Heart left ventricle (tissue), 13 donors: Measurements from ENCODE around the gene AMN.

Source experiments
- POLR2A ChIP-seq, 2 donors: fragments of 450-650 bp; IDR thresholded peaks; one replicate each; pipeline ENCODE4 v1.6.1; 2017; ENCODE audit warnings: antibody characterized with exemption in 2 of 2, mild to moderate bottlenecking in 2 of 2, moderate library complexity in 2 of 2
- TF ChIP-seq, protein P1 (sequence below), 12 donors: fragments of 200-600 bp; sonication (generic) in 4 of 12; IDR thresholded peaks; one replicate each; pipeline versions ENCODE4 v1.5.0 to v1.8.0; 2018 to 2022; ENCODE audit warnings: antibody characterized with exemption in 12 of 12, mild to moderate bottlenecking in 5 of 12
- donor health status: ischemic (EF 13 %, LVEDD 7.1; RV severe dilation, severe dysfunction).
- donor health status: DM: no; HTN: yes; CAD: no.
- donor health status: DM: no; HTN: no; CAD: no.
- donor health status: ischemic (EF 25% LVEDD 6.9; RV normal size, moderate dysfunction).
- donor health status: ischemic (EF 25% LVEDD 5.7; RV mildly dilated, moderate dysfunction).
- donor health status: ischemic (EF 35%, LVEDD 5.7; RV mildly dilated, moderate dysfunction).
- donor health status: nonischemic (EF 11% LVEDD 7.7; RV severe dilation, severe dysfunction).
- donor health status: DM: yes; HTN: yes; CAD: no.
- donor health status: PGD.
- donor health status: ischemic (EF 29% LVEDD 5.4; RV normal size, mild dysfunction).
- donor health status: nonischemic (EF 23%, LVEDD 6.1; RV moderate dilation, normal function).

DNA sequence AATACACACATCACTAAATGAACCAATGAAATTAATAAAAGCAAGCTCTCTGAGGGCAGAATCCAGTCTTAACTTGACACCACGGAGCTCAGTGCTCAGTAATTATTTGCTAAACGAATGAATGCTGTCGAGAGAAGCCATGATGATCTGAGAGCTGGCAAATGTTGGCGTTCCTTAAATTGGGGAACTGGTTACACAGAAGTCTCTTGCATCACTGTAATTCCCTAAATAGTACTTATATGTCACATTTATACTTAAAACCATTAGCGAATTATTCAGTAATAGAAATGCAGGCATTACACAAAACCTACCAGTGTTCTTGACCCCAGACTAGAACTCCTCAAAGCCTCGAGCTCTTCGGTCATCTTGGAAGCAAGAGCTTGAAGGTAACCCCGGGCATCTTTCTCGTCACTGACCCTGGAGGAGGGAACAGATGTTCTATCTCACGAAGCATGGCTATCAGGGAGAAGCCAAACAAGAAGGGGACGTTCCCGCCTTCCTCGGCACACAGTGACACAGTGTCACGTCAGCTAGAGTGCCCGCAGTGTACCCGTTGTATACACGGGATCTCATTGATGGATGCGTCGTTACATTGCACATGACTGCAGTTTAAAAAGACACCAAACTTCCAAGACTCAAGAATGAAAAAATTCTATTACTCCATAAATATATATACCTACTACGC, 43.6 kb downstream of the AMN start:
- TF ChIP-seq, protein P1, sequence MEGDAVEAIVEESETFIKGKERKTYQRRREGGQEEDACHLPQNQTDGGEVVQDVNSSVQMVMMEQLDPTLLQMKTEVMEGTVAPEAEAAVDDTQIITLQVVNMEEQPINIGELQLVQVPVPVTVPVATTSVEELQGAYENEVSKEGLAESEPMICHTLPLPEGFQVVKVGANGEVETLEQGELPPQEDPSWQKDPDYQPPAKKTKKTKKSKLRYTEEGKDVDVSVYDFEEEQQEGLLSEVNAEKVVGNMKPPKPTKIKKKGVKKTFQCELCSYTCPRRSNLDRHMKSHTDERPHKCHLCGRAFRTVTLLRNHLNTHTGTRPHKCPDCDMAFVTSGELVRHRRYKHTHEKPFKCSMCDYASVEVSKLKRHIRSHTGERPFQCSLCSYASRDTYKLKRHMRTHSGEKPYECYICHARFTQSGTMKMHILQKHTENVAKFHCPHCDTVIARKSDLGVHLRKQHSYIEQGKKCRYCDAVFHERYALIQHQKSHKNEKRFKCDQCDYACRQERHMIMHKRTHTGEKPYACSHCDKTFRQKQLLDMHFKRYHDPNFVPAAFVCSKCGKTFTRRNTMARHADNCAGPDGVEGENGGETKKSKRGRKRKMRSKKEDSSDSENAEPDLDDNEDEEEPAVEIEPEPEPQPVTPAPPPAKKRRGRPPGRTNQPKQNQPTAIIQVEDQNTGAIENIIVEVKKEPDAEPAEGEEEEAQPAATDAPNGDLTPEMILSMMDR (IDR thresholded peaks at IDR 0.05) = no peak
- no peak for TF ChIP-seq POLR2A (IDR thresholded peaks at IDR 0.05)
